ENCODE data around the gene GRAMD2B. TPM values are rescaled to one million over a fixed set of nuclear protein-coding genes. Genes with fewer than 3 reads are reported as not detected.

Gene GRAMD2B
- total and polyA plus RNA-seq, 12 donors, result 4.0 to 80.9 (median 25.2) TPM

- Histone ChIP-seq H3K27ac (peak overlapping the region in 3 of 5 donors; percentile 14 to 79 (median 67)), H3K36me3 (replicated peaks in 1 of 2) (no peaks in the 10 kb centered on the region), H3K4me3 (no peak overlapping the region), H3K9me3 (replicated peaks in 1 of 3) (no peaks in the 10 kb centered on the region), H3K4me1 (replicated peaks in 1 of 2) (peaks cover 9 to 36% of the 10 kb centered on the region in 2 donors), H3K27me3 (no peaks in the 10 kb centered on the region)
- DNase-seq, result no peak
- intact Hi-C loops (cut with DNase I), result no loop called here
- 78 to 96% (median 86%) methylated on average over 3 of the region's 3 CpGs for WGBS, 4 donors
- TF ChIP-seq POLR2A (IDR thresholded peaks at IDR 0.05), result no peak
- TF ChIP-seq CTCF (IDR thresholded peaks at IDR 0.05), result no peak
These were observed 89.2 kb downstream of the GRAMD2B start for GRCh38 chr5:126512451-126512850.

GRCh38 chr5:126513302-126513701 is 90.1 kb downstream of the GRAMD2B start:
- peak overlapping the region in 4 of 5 donors; percentile 14 to 79 (median 48) for H3K27ac ChIP-seq
- H3K4me1 ChIP-seq (replicated peaks in 1 of 2), result peaks cover 9 to 31% of the 10 kb centered on the region in 2 donors
- no peaks in the 10 kb centered on the region for H3K36me3 ChIP-seq (replicated peaks in 1 of 2)
- H3K27me3 ChIP-seq, result no peaks in the 10 kb centered on the region
- 71 to 83% (median 78%) methylated on average over 2 of the region's 2 CpGs for WGBS, 4 donors
- H3K4me3 ChIP-seq, result no peak overlapping the region
- DNase-seq, result no peak
- TF ChIP-seq CTCF (IDR thresholded peaks at IDR 0.05) (no peak), POLR2A (IDR thresholded peaks at IDR 0.05) (no peak)
- intact Hi-C loops (cut with DNase I), result no loop called here
- H3K9me3 ChIP-seq (replicated peaks in 1 of 3), result no peaks in the 10 kb centered on the region

- no peak for TF ChIP-seq POLR2A (IDR thresholded peaks at IDR 0.05)
- TF ChIP-seq CTCF (IDR thresholded peaks at IDR 0.05), result no peak
- Histone ChIP-seq H3K36me3 (replicated peaks in 1 of 2) (no peaks in the 10 kb centered on the region), H3K9me3 (replicated peaks in 1 of 3) (no peaks in the 10 kb centered on the region), H3K27me3 (no peaks in the 10 kb centered on the region), H3K4me1 (replicated peaks in 1 of 2) (peaks cover 11 to 27% of the 10 kb centered on the region in 2 donors), H3K27ac (peak overlapping the region in 3 of 5 donors; percentile 14 to 79 (median 67)), H3K4me3 (no peak overlapping the region)
- intact Hi-C loops (cut with DNase I), result no loop called here
- DNase-seq, result no peak
- 56 to 72% (median 67%) methylated on average over 4 of the region's 4 CpGs for WGBS, 4 donors
These were observed 90.5 kb downstream of the GRAMD2B start for GRCh38 chr5:126513703-126514102.

GRCh38 chr5:126514131-126514557 is 90.9 kb downstream of the GRAMD2B start:
- whole genome bisulfite sequencing, 4 donors, result 68 to 80% (median 72%) methylated on average over 4 of the region's 4 CpGs
- Histone ChIP-seq H3K9me3 (replicated peaks in 1 of 3) (no peaks in the 10 kb centered on the region), H3K36me3 (replicated peaks in 1 of 2) (no peaks in the 10 kb centered on the region), H3K4me3 (no peak overlapping the region), H3K4me1 (replicated peaks in 1 of 2) (peaks cover 15 to 26% of the 10 kb centered on the region in 2 donors), H3K27ac (peak overlapping the region in 3 of 5 donors; percentile 43 to 79 (median 67)), H3K27me3 (no peaks in the 10 kb centered on the region)
- DNase-seq, result peak in 4 of 7 donors; percentile 41 to 73 (median 47)
- intact Hi-C loops (cut with DNase I), result no loop called here
- TF ChIP-seq CTCF (IDR thresholded peaks at IDR 0.05) (no peak), POLR2A (IDR thresholded peaks at IDR 0.05) (no peak)
